AG08396 (cell line): ENCODE measurements around the gene CA5A.
A peak's percentile ranks its signal among the peaks of the same experiment; 100 is the strongest.
"Not testable (repeated sequence)": the region's sequence is repeated elsewhere in the genome, so short reads cannot be mapped to it uniquely, and the experiment has no call there.

Experiments used
- DNase-seq: peaks from one replicate; pipeline ENCODE4 v3.0.0; 2012; ENCODE audit warnings: low spot score, mixed read lengths

The CA5A gene

DNA sequence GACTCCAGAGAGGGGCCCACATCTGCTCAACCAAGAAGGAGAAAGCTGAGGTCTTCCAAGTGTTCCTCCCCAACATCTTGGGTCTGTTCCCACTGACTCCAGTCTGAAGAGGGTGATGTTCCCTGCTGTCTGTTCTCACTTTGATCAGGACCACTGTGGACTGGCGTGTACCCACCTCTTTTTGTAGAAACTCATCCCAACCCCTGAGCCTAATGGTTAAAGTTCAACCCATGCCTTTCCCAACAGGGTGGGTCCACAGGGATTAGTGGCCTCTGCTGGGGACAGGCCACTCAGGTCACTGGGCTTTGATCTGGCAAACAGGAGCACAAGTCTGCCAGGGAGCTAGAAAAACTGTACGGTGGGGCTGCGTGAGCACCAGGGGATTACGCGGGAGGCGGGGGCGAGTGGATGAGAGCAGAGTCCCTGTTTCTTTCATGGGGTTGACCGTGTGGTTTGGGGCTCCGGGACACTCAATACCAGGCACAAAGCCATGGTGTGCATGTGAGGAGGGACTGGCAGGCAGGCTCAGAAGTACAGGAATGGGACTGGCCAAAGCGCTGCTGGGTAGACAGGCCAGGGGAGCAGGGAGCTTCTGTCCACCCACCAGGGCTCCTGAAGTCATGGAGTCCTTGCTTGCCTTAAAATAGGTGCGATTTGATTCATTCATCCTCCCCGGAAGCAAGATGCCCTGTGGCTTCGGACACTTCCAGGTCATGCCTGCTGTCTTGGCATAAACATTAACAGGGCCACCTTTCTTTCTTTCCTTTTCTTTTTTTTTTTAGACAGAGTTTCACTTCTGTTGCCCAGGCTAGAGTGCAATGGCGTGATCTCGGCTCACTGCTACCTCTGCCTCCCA lies at the start of gene CA5A:
TSS of gene CA5A (minus strand) at position 155 of the 856 bp plus-strand sequence. CDS start at position 76, 79 bp downstream.
- no peak for DNase-seq

DNA sequence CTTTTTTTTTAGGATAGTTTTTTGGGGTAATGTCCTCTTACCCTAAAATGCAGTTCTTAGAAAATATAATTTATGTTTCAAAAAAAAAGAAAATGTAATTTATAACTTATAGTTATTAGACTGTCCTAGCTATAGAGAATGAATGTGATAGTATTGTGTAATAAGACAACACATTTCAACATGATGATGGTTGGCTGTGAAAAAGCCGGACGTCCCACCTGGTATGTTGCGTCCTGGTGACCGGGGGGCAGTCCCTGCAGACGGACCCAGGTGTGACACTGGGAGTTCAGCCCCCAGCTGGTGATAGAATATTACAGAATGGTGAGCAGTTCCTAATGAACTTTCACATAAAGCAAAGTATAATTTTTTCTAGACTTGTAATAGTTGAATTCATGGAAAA lies 49.2 kb upstream of the CA5A start:
- DNase-seq: not testable (repeated sequence)

DNA sequence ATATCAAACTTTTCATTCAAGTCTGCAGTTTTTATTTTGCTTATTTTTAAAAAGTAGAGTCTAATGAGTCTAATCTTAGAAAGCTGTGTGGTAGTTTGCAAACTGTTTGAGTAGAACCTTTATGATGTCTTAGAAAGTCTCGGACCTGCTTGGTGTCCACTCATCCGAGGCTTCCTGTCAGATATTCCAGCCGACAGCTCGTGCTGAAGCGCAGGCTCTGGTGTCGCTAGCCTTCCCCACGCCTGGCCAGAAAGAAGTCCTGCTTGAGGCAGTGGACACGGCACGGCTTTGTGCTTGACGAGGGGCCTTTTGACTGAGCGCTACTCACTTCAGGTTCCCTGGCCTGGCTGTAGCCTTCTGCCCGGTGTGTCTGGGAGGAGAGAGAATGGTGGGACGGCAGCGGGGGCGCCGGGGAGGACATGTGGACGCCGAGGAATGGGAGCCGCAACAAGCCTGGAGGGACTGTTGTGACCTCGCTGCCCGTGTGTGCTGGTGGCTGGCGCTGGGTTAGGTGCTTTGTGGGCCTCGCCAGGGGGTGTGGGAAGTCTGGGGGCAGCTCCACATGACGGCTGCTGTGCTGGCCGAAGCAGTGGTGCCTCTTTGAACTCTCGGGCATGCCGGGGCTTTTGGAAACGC lies 48.4 kb upstream of the CA5A start:
- DNase-seq: no peak

DNA sequence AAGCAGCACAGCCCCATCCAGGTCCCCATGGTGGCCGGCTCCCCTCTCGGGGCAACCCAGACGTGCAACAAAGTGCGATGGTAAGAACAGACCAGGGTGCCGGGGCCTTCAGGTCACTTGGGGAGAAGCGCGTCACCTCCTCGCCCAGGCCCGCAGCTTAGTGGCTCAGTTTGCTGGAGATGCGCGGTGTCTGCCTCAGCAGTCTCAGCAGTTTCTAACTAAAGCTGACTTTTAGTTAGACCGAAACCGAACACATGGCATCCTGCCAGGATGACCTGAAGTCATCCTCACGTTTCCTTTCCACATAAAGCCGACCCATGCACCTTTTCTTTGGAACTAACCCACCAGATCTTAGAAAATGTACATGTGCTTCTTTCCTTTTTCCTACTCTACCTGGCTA lies 47.9 kb upstream of the CA5A start:
- not testable (repeated sequence) for DNase-seq

DNA sequence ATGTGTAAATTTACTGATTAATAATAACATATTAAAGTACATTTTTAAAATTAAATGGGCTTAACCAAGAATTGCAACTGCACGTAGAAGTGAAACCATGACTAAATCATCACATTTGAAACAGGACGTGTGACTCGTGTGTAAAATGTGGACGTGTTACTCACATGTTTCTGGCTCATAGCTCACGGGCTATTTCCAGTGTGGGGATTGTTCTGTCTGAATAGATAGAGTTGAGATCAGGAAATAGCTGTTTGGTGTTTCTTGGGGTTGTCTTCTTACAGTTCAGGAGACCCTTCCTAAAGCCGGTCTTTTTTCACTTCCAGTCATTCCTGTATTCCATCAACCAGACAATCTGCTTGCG lies 47.4 kb upstream of the CA5A start:
- DNase-seq: not testable (repeated sequence)

DNA sequence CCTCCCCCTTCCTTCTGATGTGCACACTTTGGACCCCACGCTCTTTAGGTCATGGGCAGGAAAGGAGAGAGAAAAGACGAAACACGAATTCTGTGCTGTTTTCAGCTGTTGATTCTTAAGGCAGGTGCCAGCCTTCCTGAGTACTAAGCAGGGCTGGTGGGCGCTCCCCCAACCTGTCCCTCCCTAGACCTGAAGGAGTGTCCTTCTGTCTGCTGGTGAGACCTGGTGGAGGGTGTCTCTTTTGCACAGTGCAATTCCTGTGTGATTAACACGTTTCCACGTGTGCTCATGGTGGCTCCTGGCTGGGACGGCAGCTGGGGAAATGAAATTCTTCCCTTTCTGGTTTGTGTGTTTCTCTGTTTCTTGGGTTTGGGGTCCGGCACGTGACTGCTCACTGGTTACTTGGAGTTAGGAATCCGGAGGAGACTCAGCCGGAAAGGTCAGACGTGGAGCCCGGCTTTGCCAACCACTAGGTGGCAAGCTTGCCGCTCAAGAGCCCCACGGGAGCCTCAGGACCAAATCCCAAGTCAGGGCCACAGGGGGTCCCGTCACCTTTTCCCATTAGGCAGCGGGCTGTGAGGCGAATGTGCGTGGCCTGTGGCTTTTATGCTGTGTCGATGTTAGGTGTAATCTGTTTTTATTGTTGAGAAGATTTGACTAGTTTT lies 46.9 kb upstream of the CA5A start:
- not testable (repeated sequence) for DNase-seq

DNA sequence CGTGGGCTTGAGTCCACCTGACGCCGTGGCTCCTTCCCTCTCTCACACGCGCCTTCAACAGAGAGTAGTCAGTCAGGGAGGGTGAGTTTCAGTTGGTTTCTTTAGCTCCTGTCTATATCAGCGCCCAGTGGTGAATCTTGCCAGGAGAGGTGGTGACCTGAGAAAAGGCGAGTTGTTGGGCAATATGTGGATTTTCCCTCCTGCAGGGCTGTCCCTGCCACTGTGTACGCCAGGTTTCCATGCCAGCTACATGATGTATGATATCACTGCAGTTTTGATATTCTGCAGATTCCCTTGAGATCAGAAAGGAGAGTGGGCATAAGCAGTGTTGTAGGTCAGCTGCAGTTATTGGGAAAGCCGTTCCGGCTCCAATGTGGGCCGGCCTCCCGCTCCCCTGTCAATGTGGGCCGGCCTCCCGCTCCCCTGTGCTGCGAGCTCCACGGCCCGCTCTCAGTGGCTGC lies 46.3 kb upstream of the CA5A start:
- no peak for DNase-seq

DNA sequence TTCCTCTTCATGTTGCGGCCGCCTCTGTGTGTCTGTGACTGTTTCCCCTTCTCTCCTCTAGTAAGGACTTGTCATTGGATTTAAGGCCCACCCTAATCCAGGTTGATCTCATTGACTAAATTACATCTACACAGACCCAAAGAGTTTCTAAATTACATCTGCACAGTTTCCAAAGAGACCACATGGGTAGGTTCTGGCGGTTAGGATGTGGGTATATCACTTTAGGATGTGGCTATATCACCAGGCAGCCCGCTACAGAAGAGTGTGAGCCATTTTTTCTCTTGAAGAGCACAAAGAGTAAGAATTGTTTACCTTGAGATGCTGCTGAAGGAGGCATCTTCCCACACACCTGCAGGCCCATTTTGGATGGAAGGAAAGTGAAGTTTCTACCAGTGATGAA lies 45.0 kb upstream of the CA5A start:
- not testable (repeated sequence) for DNase-seq

DNA sequence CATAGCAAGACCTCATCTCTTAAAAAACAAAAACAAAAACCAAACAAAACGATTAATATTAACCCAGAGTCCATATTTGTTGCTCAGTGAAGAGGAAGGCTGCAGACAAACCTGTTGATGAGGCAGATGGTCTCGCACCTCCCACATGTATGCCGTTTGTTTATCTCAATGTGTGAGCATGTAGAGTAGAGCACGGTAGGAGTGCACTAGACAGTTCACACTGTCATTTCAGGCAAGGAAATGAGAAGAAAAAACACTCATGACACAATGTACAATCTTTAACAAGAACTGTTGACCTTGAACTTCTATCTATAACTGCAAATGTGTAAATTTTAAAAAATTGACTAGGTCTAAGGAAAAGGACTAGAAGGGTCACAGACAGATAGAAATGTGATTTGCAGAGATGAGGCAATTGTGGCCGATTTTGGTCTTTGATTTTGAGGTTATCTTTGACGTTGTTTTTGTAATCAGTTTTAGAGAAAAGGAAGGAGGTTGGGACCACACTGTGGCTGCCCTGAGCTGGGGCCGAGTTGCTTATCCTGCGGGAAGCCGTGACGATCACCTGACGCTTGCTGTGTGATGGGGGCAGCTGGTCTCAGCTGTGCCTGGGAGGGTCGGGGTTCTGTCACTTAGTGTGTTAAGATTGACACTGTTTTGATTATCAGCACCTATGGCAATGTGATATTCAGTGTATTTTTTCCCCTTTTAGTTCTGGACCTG lies 43.7 kb upstream of the CA5A start:
- DNase-seq: not testable (repeated sequence)

DNA sequence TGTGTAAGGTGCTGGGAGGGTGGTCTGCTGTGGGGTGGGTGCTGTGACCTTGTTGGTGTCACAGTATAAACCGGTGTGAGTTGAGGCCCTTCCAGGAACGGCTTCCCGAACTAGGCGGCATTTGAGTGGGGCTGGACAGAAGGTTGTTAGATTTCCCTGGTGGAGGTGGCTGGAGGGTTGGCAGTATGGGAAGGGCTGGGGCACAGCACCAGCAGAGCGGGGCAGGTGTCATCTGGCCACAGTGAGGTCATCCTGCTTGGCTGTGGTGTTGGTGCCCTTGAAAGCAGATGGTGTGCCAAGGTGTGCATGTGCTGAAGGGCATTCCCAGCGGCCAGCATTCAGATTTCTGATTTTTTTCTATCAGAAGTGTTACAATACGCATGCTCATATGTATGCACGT lies 43.0 kb upstream of the CA5A start:
- no peak for DNase-seq

DNA sequence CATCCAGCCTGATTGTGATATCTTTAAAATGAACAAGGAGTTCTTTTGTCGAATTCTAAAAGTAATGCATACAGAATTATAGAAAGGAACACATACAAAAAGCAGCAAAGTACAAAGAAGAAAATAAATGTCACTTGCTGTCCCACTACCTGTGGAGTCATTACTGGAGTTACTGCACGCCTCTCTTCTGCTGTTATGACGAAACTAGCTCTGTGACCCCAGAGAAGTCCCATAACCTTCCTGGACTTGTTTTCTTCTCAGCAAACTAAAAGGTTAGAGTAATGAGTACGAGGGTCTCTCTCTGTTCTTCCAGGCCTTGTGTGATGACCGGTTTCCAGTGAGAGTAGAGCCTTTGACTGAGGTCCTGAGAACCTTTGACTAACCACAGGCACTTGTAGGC lies 41.8 kb upstream of the CA5A start:
- DNase-seq: no peak

DNA sequence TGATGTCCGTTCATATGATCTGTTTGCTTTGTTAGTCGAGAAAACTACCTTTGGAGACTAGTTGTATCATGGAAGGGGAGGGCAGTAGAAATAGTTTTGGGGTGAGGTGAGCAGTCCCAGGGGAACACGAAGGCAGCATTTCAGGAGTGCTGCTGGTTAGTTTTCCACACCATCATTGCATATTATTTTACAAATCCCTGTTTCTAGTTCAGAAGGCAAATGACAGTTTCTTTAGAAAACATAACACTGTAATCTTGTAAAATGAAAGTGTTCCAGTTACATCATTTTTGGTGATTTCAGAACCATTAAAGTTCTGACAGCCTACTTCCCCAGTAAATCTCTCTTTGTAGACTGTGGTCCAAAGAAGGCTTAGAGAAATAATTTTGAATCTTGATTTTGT lies 40.3 kb upstream of the CA5A start:
- DNase-seq: no peak

DNA sequence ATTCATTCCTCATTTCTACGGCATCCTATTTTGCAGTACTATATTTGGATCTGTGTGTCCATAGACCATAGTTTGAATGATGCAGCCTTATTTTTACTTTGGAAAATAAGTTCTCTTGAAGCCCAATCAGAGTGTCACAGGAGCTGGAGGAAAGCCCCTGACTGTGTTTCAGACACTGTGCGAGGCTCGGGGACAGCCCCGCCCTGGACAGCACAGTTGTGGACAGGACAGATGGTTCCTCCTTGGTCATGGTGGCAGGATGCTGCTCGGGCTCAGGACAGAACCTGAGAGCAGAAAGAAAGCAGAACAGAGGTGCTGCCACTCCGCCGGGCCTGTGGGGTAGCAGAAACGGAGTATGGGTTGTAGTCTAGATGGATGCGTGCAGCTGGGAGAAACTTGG lies 37.8 kb upstream of the CA5A start:
- DNase-seq: no peak

DNA sequence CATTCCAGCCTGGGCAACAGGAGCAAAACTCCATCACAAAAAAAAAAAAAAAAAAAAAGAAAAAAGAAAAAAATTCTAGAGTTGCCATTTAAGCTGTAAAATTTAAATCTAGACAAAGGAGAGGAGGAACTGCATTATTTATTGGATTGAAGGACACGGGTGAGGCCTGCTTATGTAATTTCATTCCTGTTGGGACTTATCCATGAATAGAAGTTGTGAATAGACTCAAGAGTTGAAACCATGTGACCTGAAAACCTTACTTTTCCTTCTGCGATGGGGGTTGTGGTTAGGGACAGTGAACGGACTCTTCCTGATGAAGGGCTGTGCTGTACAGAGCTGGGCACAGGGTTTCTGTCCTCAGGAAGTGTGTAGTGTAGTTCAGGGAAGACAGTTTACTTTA lies 37.4 kb upstream of the CA5A start:
- DNase-seq: no peak

DNA sequence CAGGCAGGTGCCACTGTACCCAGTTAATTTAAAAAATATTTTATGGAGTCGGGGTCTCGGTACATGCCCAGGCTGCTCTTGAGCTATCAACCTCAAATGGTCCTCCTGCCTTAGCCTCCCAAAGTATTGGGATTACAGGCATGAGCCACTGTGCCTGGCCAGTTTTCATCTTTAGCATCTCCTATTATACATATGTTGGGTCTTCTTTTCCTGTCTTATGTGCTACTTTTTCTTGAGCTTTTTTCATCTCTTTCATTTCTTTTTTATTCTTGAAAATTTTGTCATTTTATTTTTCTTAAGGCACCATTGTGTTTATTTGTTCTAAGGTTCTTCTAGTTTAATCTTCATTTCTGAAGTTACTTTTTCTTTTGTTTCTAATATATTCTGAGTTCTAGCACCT lies 35.6 kb upstream of the CA5A start:
- no peak for DNase-seq

DNA sequence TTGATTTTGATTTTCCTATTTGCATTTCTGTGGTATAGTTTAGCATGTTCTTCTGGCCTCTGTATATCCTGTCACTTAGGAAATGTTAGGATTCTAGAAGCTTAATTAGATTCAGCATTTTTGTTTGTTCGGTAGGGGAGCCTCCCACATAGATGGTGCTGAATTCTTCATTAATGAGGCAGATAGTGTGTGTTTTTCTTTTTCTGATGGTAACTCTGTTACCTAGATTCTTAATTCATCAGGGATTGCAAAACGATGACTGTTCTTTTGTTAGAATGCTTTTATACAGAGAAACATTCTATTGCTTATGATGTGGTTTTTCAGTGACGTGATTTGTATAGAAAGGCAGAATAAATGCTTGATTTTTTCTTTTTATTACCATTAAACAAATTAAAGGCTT lies 33.9 kb upstream of the CA5A start:
- DNase-seq: peak; percentile 32

DNA sequence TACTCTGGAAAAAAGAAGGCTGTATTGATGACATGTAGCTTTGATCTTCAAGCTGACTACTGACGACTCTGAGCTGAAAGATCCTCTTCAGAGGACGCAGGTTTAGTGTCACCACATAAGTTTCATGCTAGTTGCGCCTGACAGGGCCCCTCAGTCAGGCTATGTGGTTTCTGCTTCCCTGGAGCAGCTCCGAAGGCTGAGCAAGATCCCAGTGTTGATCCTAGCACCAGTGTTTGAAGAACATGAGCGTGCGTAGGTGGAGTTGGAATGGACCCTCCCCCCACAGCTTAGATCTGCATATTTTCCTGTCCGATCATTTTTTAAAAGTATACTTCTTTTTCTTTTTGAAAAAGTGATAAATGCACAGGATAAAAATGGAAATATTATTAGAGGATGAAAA lies 32.2 kb upstream of the CA5A start:
- peak; percentile 75 for DNase-seq

DNA sequence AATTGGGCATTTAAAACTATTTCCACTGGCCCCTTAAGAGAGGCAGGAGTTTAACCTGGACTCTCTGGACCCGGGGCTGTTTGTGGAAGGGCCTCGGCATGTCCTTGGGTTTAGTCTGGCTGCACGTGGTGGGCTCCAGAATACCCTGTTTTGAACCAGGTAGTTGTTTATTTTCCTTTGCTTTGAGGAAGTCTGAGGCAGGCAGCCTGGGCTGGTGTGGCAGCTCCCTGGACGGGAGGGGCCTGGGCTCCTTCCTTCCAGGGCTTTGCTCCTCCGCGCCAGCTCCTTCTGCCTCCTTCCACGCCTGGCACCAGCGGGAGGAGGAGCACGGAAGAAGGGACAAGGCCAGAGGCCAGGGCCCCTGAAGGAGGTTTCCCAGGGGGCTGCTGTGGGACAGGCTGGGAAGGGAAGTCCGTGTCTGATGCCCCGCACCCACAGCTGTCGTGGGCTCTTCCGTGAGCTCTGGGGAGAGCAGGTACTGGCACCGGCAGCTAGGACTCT lies 30.4 kb upstream of the CA5A start:
- DNase-seq: no peak

DNA sequence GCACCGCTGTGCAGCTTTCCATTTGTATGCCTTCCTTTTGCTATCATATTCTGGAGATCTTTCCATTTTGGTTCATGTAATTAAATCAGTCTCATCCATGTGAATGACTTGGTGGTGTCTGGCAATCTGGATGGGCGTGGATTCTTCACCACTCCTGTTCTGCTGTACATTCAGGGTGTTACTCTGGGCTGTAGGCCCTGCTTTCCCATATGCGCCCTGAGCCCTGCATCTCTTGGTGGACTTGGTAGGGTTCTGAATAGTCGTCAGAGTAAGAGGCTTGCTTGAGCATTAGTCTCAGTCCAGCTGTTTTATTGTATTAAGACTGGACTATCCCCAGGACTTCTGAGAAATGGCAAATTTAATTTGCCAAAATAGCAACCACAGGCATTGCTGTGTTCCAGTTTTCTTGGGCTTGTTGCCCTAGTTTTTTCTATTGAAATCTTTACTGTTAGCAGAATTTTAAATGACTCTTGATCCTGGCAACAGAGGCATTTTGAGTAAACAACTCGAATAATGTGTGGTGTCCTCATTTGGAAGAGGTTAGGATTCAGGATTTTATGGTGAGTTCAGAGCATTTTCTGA lies 29.8 kb upstream of the CA5A start:
- DNase-seq: peak; percentile 63

DNA sequence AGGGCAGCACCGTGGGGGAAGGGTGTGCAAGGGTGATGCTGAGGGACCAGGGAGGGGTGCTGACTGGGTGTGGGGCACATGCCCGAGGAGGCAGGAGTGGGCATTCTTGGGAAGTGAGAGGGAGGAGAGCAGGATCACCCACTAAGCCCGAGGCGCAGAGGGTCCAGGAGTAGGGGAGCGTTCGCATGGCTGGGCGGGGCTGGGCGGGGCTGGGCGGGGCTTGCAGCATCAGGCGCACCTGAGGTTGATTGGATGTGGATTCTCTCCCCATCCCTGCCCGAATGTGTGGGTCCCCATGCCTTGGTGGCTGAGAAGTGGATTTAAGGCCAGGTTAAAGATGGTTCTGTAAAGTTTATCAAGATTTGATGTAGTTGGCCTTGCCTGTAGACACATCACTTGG lies 29.1 kb upstream of the CA5A start:
- DNase-seq: no peak

DNA sequence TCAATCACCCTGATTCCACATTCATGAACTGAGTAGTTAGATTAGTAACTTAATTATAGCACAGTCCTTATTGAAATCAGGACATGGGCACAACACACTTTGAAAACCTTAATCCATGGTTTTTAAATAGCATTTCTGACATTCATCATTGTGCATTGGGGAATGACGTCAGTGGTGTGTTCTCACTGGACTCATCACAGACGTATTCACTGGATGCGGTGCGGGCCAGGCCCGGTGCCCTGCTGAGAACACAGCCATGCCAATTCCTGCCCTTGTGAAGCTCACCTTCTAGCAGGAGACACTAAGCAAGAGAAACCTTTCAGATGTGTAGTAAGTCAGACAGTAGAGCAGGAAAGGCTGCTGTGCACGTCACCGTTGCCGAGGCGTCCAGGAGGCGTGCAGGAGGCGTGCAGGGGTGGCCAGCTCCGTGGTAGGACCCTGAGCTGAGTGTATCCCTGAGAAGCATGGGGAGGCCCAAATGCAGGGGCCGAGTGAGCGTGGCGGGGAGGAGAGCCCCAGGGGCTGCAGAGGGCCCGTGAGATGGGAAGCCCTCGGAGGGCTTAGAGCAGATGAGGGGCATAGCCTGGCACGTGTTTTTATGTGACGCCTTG lies 27.8 kb upstream of the CA5A start:
- no peak for DNase-seq
